Liver (tissue), 9 donors: ENCODE data around the gene RSPO4. TPM values are rescaled to one million over a fixed set of nuclear protein-coding genes. Genes with fewer than 3 reads are reported as not detected.

ENCODE experiments used
- DNase-seq: peaks from one replicate; pipeline ENCODE4 v3.0.0-alpha.2; 2017; ENCODE audit warnings: low spot score
- H3K27ac ChIP-seq, 2 donors: one replicate each; pipeline ENCODE4 v1.7.0; 2013; ENCODE audit warnings: inconsistent platforms in 2 of 2, low read length in 2 of 2, control low read depth in 1 of 2, low read depth in 1 of 2, mild to moderate bottlenecking in 1 of 2
- H3K27me3 ChIP-seq, 4 donors: one replicate each; pipeline versions ENCODE4 v1.6.1 to v1.7.0; 2013; ENCODE audit warnings: low read length in 3 of 4, inconsistent platforms in 1 of 4, mild to moderate bottlenecking in 1 of 4, moderate library complexity in 1 of 4; ENCODE audit not compliant: control insufficient read depth in 4 of 4, insufficient read depth in 4 of 4
- H3K36me3 ChIP-seq, 4 donors: one replicate each; pipeline versions ENCODE4 v1.6.1 to v1.7.0; 2013; ENCODE audit warnings: low read length in 3 of 4, mild to moderate bottlenecking in 3 of 4, low read depth in 1 of 4, moderate library complexity in 1 of 4; ENCODE audit not compliant: control insufficient read depth in 4 of 4, insufficient read depth in 3 of 4
- H3K4me1 ChIP-seq, 4 donors: one replicate each; pipeline versions ENCODE4 v1.6.1 to v1.7.0; 2013; ENCODE audit warnings: low read length in 3 of 4, mild to moderate bottlenecking in 3 of 4, moderate library complexity in 1 of 4; ENCODE audit not compliant: control insufficient read depth in 4 of 4, insufficient read depth in 4 of 4
- H3K4me3 ChIP-seq, 3 donors: one replicate each; pipeline versions ENCODE4 v1.6.1 to v1.7.0; 2013; ENCODE audit warnings: low read length in 3 of 3, control low read depth in 1 of 3, low read depth in 1 of 3, mild to moderate bottlenecking in 1 of 3
- H3K9ac ChIP-seq, 2 donors: one replicate each; pipeline ENCODE4 v1.7.0; 2013; ENCODE audit warnings: low read length in 2 of 2, mild to moderate bottlenecking in 2 of 2, moderate library complexity in 2 of 2, control low read depth in 1 of 2, low read depth in 1 of 2
- H3K9me3 ChIP-seq, 4 donors: one replicate each; pipeline versions ENCODE4 v1.6.1 to v1.7.0; 2013; ENCODE audit warnings: low read length in 3 of 4; ENCODE audit not compliant: control insufficient read depth in 4 of 4
- CTCF ChIP-seq: fragments of 150-350 bp; IDR thresholded peaks from 2 replicates; pipeline ENCODE4 v1.5.1; 2017; ENCODE audit warnings: improper control_type of control experiment, low read depth, low read length; ENCODE audit not compliant: missing input control
- EGR1 ChIP-seq, 2 donors: IDR thresholded peaks; 2 replicates each; pipeline ENCODE4 v1.6.1; 2016 to 2018; ENCODE audit warnings: antibody characterized with exemption in 2 of 2, low read depth in 2 of 2
- FOXA1 ChIP-seq: IDR thresholded peaks from 2 replicates; pipeline ENCODE4 v1.6.1; 2016; ENCODE audit warnings: antibody characterized with exemption
- FOXA2 ChIP-seq: IDR thresholded peaks from 2 replicates; pipeline ENCODE4 v1.6.1; 2016; ENCODE audit warnings: antibody characterized with exemption
- HNF4A ChIP-seq, 2 donors: conservative IDR thresholded peaks; 2 replicates each; pipeline ENCODE4 v1.6.1; 2016; ENCODE audit warnings: antibody characterized with exemption in 2 of 2, mild to moderate bottlenecking in 2 of 2
- HNF4G ChIP-seq: IDR thresholded peaks from 2 replicates; pipeline ENCODE4 v1.6.1; 2016; ENCODE audit warnings: antibody characterized with exemption
- JUND ChIP-seq, 2 donors: IDR thresholded peaks; 2 replicates each; pipeline ENCODE4 v1.6.1; 2016; ENCODE audit warnings: antibody characterized with exemption in 2 of 2
- MAX ChIP-seq: IDR thresholded peaks from 2 replicates; pipeline ENCODE4 v1.6.1; 2016; ENCODE audit warnings: antibody characterized with exemption
- NR2F2 ChIP-seq: IDR thresholded peaks from 2 replicates; pipeline ENCODE4 v1.6.1; 2016; ENCODE audit warnings: antibody characterized with exemption
- RAD21 ChIP-seq, 2 donors: IDR thresholded peaks; 2 replicates each; pipeline ENCODE4 v1.6.1; 2016; ENCODE audit warnings: antibody characterized with exemption in 2 of 2, mild to moderate bottlenecking in 2 of 2
- RXRA ChIP-seq, 2 donors: IDR thresholded peaks; 2 replicates each; pipeline ENCODE4 v1.6.1; 2017 to 2018; ENCODE audit warnings: antibody characterized with exemption in 2 of 2, mild to moderate bottlenecking in 1 of 2
- TAF1 ChIP-seq: conservative IDR thresholded peaks from 2 replicates; pipeline ENCODE4 v1.6.1; 2016; ENCODE audit warnings: antibody characterized with exemption, mild to moderate bottlenecking
- YY1 ChIP-seq: IDR thresholded peaks from 2 replicates; pipeline ENCODE4 v1.6.1; 2016; ENCODE audit warnings: antibody characterized with exemption, mild to moderate bottlenecking
- WGBS: extraction: QIAGEN DNeasy Blood & Tissue Kit; methylation state at CpG from one replicate; pipeline ENCODE4 v1.1.7; 2013; 5-methylcytosine and 5-hydroxymethylcytosine counted together
- polyA plus RNA-seq, 2 donors: library from polyadenylated mRNA; stranded (reverse) in 1 of 2; unstranded in 1 of 2; fragments of 200-250 nt in 1 of 2; fragments of >200 nt in 1 of 2; fragmentation: Nextera tagmentation in 1 of 2; extraction: Ambion mirVana in 1 of 2; gene quantifications; one replicate each; pipeline versions ENCODE4 v1.2.1 to v1.2.3, GENCODE V29; 2013 to 2015
- total RNA-seq, 2 donors: library from RNA; depleted of rRNA; stranded (reverse); fragments of >200 nt; gene quantifications; one replicate each; pipeline ENCODE4 v1.2.3, GENCODE V29; 2014
- TF ChIP-seq, protein P1 (sequence below): IDR thresholded peaks from 2 replicates; pipeline ENCODE4 v1.6.1; 2016; ENCODE audit warnings: antibody characterized with exemption
- TF ChIP-seq, protein P2 (sequence below): IDR thresholded peaks from 2 replicates; pipeline ENCODE4 v1.6.1; 2016; ENCODE audit warnings: antibody characterized with exemption, mild to moderate bottlenecking
- TF ChIP-seq, protein P3 (sequence below): IDR thresholded peaks from 2 replicates; pipeline ENCODE4 v1.6.1; 2016; ENCODE audit warnings: antibody characterized with exemption
- donor health status: healthy.
- donor health status: healthy.
- donor health status: healthy.
- donor health status: healthy.
- donor health status: healthy.

RSPO4 gene
- total and polyA plus RNA-seq, 4 donors: not detected

DNA sequence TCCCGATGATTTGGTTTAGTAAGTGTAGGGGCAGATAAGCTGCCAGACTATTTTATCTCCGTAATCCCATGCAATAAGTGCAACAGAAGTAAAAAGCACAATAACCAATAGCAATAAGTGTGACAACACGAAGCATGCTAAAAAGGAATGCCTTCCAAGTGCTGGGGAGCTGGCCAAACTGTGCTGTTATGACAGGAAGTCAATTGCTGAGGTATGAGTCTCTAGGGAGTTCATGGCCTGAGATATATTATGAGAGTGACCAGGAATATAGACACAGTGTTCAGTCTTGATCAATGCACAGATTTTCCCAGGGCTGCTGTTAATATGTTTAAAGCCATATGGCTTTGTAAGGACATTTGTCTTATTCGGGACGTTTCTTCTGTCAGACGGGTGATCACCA, 75.4 kb downstream of the RSPO4 start:
- TF ChIP-seq CTCF (no peak), FOXA1 (no peak), FOXA2 (no peak), EGR1 (IDR thresholded peaks at IDR 0.05; ENCODE audit: low read depth in 2 of 2) (no peak), RXRA (IDR thresholded peaks at IDR 0.05) (no peak), HNF4A (conservative IDR thresholded peaks at IDR 0.05) (no peak), RAD21 (IDR thresholded peaks at IDR 0.05) (no peak), MAX (no peak), HNF4G (no peak)
- TF ChIP-seq, protein P1, sequence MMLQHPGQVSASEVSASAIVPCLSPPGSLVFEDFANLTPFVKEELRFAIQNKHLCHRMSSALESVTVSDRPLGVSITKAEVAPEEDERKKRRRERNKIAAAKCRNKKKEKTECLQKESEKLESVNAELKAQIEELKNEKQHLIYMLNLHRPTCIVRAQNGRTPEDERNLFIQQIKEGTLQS: no peak
- TF ChIP-seq, protein P2, sequence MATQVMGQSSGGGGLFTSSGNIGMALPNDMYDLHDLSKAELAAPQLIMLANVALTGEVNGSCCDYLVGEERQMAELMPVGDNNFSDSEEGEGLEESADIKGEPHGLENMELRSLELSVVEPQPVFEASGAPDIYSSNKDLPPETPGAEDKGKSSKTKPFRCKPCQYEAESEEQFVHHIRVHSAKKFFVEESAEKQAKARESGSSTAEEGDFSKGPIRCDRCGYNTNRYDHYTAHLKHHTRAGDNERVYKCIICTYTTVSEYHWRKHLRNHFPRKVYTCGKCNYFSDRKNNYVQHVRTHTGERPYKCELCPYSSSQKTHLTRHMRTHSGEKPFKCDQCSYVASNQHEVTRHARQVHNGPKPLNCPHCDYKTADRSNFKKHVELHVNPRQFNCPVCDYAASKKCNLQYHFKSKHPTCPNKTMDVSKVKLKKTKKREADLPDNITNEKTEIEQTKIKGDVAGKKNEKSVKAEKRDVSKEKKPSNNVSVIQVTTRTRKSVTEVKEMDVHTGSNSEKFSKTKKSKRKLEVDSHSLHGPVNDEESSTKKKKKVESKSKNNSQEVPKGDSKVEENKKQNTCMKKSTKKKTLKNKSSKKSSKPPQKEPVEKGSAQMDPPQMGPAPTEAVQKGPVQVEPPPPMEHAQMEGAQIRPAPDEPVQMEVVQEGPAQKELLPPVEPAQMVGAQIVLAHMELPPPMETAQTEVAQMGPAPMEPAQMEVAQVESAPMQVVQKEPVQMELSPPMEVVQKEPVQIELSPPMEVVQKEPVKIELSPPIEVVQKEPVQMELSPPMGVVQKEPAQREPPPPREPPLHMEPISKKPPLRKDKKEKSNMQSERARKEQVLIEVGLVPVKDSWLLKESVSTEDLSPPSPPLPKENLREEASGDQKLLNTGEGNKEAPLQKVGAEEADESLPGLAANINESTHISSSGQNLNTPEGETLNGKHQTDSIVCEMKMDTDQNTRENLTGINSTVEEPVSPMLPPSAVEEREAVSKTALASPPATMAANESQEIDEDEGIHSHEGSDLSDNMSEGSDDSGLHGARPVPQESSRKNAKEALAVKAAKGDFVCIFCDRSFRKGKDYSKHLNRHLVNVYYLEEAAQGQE: no peak
- TF ChIP-seq, protein P3, sequence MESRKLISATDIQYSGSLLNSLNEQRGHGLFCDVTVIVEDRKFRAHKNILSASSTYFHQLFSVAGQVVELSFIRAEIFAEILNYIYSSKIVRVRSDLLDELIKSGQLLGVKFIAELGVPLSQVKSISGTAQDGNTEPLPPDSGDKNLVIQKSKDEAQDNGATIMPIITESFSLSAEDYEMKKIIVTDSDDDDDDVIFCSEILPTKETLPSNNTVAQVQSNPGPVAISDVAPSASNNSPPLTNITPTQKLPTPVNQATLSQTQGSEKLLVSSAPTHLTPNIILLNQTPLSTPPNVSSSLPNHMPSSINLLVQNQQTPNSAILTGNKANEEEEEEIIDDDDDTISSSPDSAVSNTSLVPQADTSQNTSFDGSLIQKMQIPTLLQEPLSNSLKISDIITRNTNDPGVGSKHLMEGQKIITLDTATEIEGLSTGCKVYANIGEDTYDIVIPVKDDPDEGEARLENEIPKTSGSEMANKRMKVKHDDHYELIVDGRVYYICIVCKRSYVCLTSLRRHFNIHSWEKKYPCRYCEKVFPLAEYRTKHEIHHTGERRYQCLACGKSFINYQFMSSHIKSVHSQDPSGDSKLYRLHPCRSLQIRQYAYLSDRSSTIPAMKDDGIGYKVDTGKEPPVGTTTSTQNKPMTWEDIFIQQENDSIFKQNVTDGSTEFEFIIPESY: no peak
- Histone ChIP-seq H3K27me3 (no peaks in the 10 kb centered on the region), H3K9me3 (no peaks in the 10 kb centered on the region), H3K9ac (no peak overlapping the region), H3K4me1 (no peaks in the 10 kb centered on the region), H3K36me3 (no peaks in the 10 kb centered on the region), H3K4me3 (no peak overlapping the region), H3K27ac (no peak overlapping the region)
- 74% methylated on average over 6 of the region's 6 CpGs for WGBS
- no peak for DNase-seq

GRCh38 chr20:925516-925915, 76.6 kb downstream of the RSPO4 start:
- no peaks in the 10 kb centered on the region for H3K36me3 ChIP-seq
- no peaks in the 10 kb centered on the region for H3K27me3 ChIP-seq
- H3K4me3 ChIP-seq: no peak overlapping the region
- H3K4me1 ChIP-seq: no peaks in the 10 kb centered on the region
- TF ChIP-seq JUND (IDR thresholded peaks at IDR 0.05): no peak
- no peak for TF ChIP-seq FOXA1
- TF ChIP-seq MAX: no peak
- no peak for TF ChIP-seq RXRA (IDR thresholded peaks at IDR 0.05)
- TF ChIP-seq TAF1: no peak
- no peak for TF ChIP-seq CTCF
- TF ChIP-seq YY1: no peak
- TF ChIP-seq RAD21 (IDR thresholded peaks at IDR 0.05): no peak
- TF ChIP-seq, protein P1: no peak
- TF ChIP-seq, protein P2: no peak
- no peak for TF ChIP-seq FOXA2
- no peak for TF ChIP-seq HNF4G
- no peak for TF ChIP-seq NR2F2
- no peak for DNase-seq
- no peak overlapping the region for H3K9ac ChIP-seq
- H3K27ac ChIP-seq: no peak overlapping the region
- no peaks in the 10 kb centered on the region for H3K9me3 ChIP-seq
- WGBS: 91% methylated on average over 9 of the region's 9 CpGs
